SK-N-SH treated with all-trans-retinoic acid at 6 μM for 48 hours (cell line): ENCODE data around the gene SLC9A7.

ENCODE experiments used
- ATAC-seq: fragments of 200-7000 bp; cut with Tn5 transposase; 3 replicates; pipeline ENCODE4 v1.9.1; 2020; ENCODE audit warnings: mild to moderate bottlenecking, moderate library complexity
- ARNTL ChIP-seq: fragments of 450-650 bp; formaldehyde crosslinking; IDR thresholded peaks from 2 replicates; pipeline ENCODE4 v1.5.0; 2020; ENCODE audit warnings: low read depth, mild to moderate bottlenecking, moderate library complexity, borderline replicate concordance
- BACH2 ChIP-seq: fragments of 250-450 bp; sonication (Bioruptor Pico); IDR thresholded peaks from 2 replicates; pipeline ENCODE4 v1.9.0; 2021; ENCODE audit warnings: mild to moderate bottlenecking, borderline replicate concordance
- CREB5 ChIP-seq: fragments of 250-450 bp; sonication (Bioruptor Pico); IDR thresholded peaks from 2 replicates; pipeline ENCODE4 v1.5.1; 2020; ENCODE audit warnings: low read depth, mild to moderate bottlenecking, moderate library complexity
- CSDC2 ChIP-seq: fragments of 250-450 bp; sonication (Bioruptor Pico); IDR thresholded peaks from 2 replicates; pipeline ENCODE4 v1.5.0; 2020; ENCODE audit warnings: mild to moderate bottlenecking, moderate library complexity
- ESRRG ChIP-seq: fragments of 250-450 bp; sonication (Bioruptor Pico); IDR thresholded peaks from 2 replicates; pipeline ENCODE4 v1.6.1; 2021; ENCODE audit warnings: mild to moderate bottlenecking
- GLIS3 ChIP-seq: fragments of 250-450 bp; sonication (Bioruptor Pico); IDR thresholded peaks from 2 replicates; pipeline ENCODE4 v1.5.0; 2020; ENCODE audit warnings: mild to moderate bottlenecking, moderate library complexity
- ISL1 ChIP-seq: fragments of 250-450 bp; sonication (Bioruptor Pico); IDR thresholded peaks from 2 replicates; pipeline ENCODE4 v2.1.2; 2022; ENCODE audit warnings: mild to moderate bottlenecking, moderate library complexity
- OSR1 ChIP-seq: fragments of 250-450 bp; sonication (Bioruptor Pico); IDR thresholded peaks from 2 replicates; pipeline ENCODE4 v1.8.0; 2022; ENCODE audit warnings: moderate library complexity, mild to moderate bottlenecking, inconsistent platforms
- PPARA ChIP-seq: fragments of 250-450 bp; sonication (Bioruptor Pico); IDR thresholded peaks from 2 replicates; pipeline ENCODE4 v1.5.0; 2020; ENCODE audit warnings: mild to moderate bottlenecking, borderline replicate concordance
- RARB ChIP-seq: fragments of 250-450 bp; sonication (Bioruptor Pico); IDR thresholded peaks from 2 replicates; pipeline ENCODE4 v1.8.0; 2021; ENCODE audit warnings: mild to moderate bottlenecking, moderate library complexity
- SNAI2 ChIP-seq: fragments of 250-450 bp; sonication (Bioruptor Pico); IDR thresholded peaks from 2 replicates; pipeline ENCODE4 v1.5.0; 2020; ENCODE audit warnings: mild to moderate bottlenecking, moderate library complexity
- TCF4 ChIP-seq: fragments of 250-450 bp; sonication (Bioruptor Pico); IDR thresholded peaks from 2 replicates; pipeline ENCODE4 v1.8.0; 2021; ENCODE audit warnings: mild to moderate bottlenecking, moderate library complexity, borderline replicate concordance
- TOX ChIP-seq: fragments of 250-450 bp; sonication (Bioruptor Pico); IDR thresholded peaks from 2 replicates; pipeline ENCODE4 v1.8.0; 2021; ENCODE audit warnings: mild to moderate bottlenecking, moderate library complexity, borderline replicate concordance
- ZC3H10 ChIP-seq: fragments of 250-450 bp; sonication (Bioruptor Pico); IDR thresholded peaks from 2 replicates; pipeline ENCODE4 v1.5.1; 2021; ENCODE audit warnings: mild to moderate bottlenecking, moderate library complexity
- ZFP3 ChIP-seq: fragments of 250-450 bp; sonication (Bioruptor Pico); IDR thresholded peaks from 2 replicates; pipeline ENCODE4 v1.5.0; 2020; ENCODE audit warnings: mild to moderate bottlenecking, moderate library complexity
- ZFP30 ChIP-seq: fragments of 450-650 bp; formaldehyde crosslinking; IDR thresholded peaks from 2 replicates; pipeline ENCODE4 v1.5.0; 2022; ENCODE audit warnings: mild to moderate bottlenecking, moderate library complexity
- ZNF565 ChIP-seq: fragments of 450-650 bp; formaldehyde crosslinking; conservative IDR thresholded peaks from 2 replicates; pipeline ENCODE4 v1.5.0; 2020; ENCODE audit warnings: low read depth, mild to moderate bottlenecking, moderate library complexity
- ZNF70 ChIP-seq: fragments of 450-650 bp; formaldehyde crosslinking; IDR thresholded peaks from 2 replicates; pipeline ENCODE4 v1.5.0; 2020; ENCODE audit warnings: mild to moderate bottlenecking, moderate library complexity
- ZNF8 ChIP-seq: fragments of 450-650 bp; formaldehyde crosslinking; IDR thresholded peaks from 2 replicates; pipeline ENCODE4 v1.5.0; 2020; ENCODE audit warnings: mild to moderate bottlenecking, moderate library complexity
- TF ChIP-seq, protein P1 (sequence below): fragments of 250-450 bp; sonication (Bioruptor Pico); IDR thresholded peaks from 2 replicates; pipeline ENCODE4 v1.5.0; 2020; ENCODE audit warnings: mild to moderate bottlenecking, moderate library complexity
- TF ChIP-seq, protein P2 (sequence below): fragments of 250-450 bp; sonication (Bioruptor Pico); IDR thresholded peaks from 2 replicates; pipeline ENCODE4 v1.8.0; 2021; ENCODE audit warnings: low read depth, mild to moderate bottlenecking, moderate library complexity, borderline replicate concordance
- TF ChIP-seq, protein P3 (sequence below): fragments of 250-450 bp; sonication (Bioruptor Pico); IDR thresholded peaks from 2 replicates; pipeline ENCODE4 v1.8.0; 2020; ENCODE audit warnings: mild to moderate bottlenecking, moderate library complexity, borderline replicate concordance
- TF ChIP-seq, protein P4 (sequence below): fragments of 250-450 bp; sonication (Bioruptor Pico); IDR thresholded peaks from 2 replicates; pipeline ENCODE4 v1.5.1; 2021; ENCODE audit warnings: mild to moderate bottlenecking, moderate library complexity

Gene SLC9A7

GRCh38 chrX:46754036-46754435 is 4.9 kb downstream of the SLC9A7 start:
- TF ChIP-seq, protein P1, sequence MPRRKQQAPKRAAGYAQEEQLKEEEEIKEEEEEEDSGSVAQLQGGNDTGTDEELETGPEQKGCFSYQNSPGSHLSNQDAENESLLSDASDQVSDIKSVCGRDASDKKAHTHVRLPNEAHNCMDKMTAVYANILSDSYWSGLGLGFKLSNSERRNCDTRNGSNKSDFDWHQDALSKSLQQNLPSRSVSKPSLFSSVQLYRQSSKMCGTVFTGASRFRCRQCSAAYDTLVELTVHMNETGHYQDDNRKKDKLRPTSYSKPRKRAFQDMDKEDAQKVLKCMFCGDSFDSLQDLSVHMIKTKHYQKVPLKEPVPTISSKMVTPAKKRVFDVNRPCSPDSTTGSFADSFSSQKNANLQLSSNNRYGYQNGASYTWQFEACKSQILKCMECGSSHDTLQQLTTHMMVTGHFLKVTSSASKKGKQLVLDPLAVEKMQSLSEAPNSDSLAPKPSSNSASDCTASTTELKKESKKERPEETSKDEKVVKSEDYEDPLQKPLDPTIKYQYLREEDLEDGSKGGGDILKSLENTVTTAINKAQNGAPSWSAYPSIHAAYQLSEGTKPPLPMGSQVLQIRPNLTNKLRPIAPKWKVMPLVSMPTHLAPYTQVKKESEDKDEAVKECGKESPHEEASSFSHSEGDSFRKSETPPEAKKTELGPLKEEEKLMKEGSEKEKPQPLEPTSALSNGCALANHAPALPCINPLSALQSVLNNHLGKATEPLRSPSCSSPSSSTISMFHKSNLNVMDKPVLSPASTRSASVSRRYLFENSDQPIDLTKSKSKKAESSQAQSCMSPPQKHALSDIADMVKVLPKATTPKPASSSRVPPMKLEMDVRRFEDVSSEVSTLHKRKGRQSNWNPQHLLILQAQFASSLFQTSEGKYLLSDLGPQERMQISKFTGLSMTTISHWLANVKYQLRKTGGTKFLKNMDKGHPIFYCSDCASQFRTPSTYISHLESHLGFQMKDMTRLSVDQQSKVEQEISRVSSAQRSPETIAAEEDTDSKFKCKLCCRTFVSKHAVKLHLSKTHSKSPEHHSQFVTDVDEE (CRISPR knock-in tag): no peak
- TF ChIP-seq ARNTL (CRISPR knock-in tag) (no peak), CREB5 (CRISPR knock-in tag) (no peak), OSR1 (CRISPR knock-in tag) (no peak), ZFP3 (CRISPR knock-in tag) (no peak), TOX (no peak), ESRRG (CRISPR knock-in tag) (no peak), ZNF70 (CRISPR knock-in tag) (no peak), ZNF565 (no peak), PPARA (CRISPR knock-in tag) (no peak), ZNF8 (CRISPR knock-in tag) (no peak), ZC3H10 (CRISPR knock-in tag) (no peak), CSDC2 (no peak), GLIS3 (CRISPR knock-in tag) (no peak), SNAI2 (CRISPR knock-in tag) (no peak), TCF4 (CRISPR knock-in tag) (no peak)
- TF ChIP-seq, protein P2, sequence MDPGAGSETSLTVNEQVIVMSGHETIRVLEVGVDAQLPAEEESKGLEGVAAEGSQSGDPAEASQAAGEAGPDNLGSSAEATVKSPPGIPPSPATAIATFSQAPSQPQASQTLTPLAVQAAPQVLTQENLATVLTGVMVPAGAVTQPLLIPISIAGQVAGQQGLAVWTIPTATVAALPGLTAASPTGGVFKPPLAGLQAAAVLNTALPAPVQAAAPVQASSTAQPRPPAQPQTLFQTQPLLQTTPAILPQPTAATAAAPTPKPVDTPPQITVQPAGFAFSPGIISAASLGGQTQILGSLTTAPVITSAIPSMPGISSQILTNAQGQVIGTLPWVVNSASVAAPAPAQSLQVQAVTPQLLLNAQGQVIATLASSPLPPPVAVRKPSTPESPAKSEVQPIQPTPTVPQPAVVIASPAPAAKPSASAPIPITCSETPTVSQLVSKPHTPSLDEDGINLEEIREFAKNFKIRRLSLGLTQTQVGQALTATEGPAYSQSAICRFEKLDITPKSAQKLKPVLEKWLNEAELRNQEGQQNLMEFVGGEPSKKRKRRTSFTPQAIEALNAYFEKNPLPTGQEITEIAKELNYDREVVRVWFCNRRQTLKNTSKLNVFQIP (CRISPR knock-in tag): no peak
- ATAC-seq: no peak

DNA sequence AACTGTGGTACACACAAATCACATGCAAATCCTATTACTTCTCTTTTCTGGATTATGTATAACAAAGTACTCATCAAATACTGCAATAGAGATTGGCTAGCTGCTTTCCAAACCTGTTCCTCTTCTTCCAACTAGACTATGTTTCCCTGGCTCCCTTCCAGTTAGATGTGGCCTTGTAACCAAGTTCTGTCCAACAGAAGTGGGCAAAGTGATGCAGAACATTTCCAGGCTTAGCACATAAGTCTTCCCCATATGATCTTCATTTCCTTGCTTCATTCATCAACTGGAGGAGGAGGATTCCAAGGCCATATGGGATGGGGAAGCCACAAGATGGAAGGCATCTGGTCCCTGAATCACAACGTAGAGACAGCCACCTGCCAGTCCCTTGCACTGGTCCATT is 8.0 kb downstream of the SLC9A7 start:
- ATAC-seq: no peak
- TF ChIP-seq TOX: no peak
- no peak for TF ChIP-seq ZNF70 (CRISPR knock-in tag)
- no peak for TF ChIP-seq ZFP30 (CRISPR knock-in tag)
- TF ChIP-seq CREB5 (CRISPR knock-in tag): no peak
- TF ChIP-seq ZC3H10 (CRISPR knock-in tag): no peak
- TF ChIP-seq, protein P2 (CRISPR knock-in tag): no peak
- TF ChIP-seq ZNF8 (CRISPR knock-in tag): no peak
- no peak for TF ChIP-seq TCF4 (CRISPR knock-in tag)

- no peak for ATAC-seq
- TF ChIP-seq ESRRG (CRISPR knock-in tag): no peak
- TF ChIP-seq PPARA (CRISPR knock-in tag): no peak
- no peak for TF ChIP-seq ZNF8 (CRISPR knock-in tag)
- no peak for TF ChIP-seq RARB (CRISPR knock-in tag)
- TF ChIP-seq, protein P3, sequence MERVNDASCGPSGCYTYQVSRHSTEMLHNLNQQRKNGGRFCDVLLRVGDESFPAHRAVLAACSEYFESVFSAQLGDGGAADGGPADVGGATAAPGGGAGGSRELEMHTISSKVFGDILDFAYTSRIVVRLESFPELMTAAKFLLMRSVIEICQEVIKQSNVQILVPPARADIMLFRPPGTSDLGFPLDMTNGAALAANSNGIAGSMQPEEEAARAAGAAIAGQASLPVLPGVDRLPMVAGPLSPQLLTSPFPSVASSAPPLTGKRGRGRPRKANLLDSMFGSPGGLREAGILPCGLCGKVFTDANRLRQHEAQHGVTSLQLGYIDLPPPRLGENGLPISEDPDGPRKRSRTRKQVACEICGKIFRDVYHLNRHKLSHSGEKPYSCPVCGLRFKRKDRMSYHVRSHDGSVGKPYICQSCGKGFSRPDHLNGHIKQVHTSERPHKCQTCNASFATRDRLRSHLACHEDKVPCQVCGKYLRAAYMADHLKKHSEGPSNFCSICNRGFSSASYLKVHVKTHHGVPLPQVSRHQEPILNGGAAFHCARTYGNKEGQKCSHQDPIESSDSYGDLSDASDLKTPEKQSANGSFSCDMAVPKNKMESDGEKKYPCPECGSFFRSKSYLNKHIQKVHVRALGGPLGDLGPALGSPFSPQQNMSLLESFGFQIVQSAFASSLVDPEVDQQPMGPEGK: no peak
- TF ChIP-seq TOX: no peak
- no peak for TF ChIP-seq BACH2 (CRISPR knock-in tag)
- no peak for TF ChIP-seq CREB5 (CRISPR knock-in tag)
- TF ChIP-seq, protein P4, sequence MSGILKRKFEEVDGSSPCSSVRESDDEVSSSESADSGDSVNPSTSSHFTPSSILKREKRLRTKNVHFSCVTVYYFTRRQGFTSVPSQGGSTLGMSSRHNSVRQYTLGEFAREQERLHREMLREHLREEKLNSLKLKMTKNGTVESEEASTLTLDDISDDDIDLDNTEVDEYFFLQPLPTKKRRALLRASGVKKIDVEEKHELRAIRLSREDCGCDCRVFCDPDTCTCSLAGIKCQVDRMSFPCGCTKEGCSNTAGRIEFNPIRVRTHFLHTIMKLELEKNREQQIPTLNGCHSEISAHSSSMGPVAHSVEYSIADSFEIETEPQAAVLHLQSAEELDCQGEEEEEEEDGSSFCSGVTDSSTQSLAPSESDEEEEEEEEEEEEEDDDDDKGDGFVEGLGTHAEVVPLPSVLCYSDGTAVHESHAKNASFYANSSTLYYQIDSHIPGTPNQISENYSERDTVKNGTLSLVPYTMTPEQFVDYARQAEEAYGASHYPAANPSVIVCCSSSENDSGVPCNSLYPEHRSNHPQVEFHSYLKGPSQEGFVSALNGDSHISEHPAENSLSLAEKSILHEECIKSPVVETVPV (CRISPR knock-in tag): no peak
- no peak for TF ChIP-seq ISL1
- TF ChIP-seq ZFP3 (CRISPR knock-in tag): no peak
Measured at GRCh38 chrX:46744009-46744408, 14.9 kb downstream of the SLC9A7 start.
